Esophagus squamous epithelium (tissue), 4 donors: ENCODE data around the gene EVA1B.

Source experiments
- CTCF ChIP-seq, 6 experiments: fragments of 450-650 bp in 4 of 6; fragments of 200-600 bp in 2 of 6; sonication (generic) in 2 of 6; IDR thresholded peaks; one replicate each; pipeline ENCODE4 v1.5.1; 2016 to 2019; ENCODE audit warnings: antibody characterized with exemption in 6 of 6, mild to moderate bottlenecking in 4 of 6, moderate library complexity in 4 of 6
- POLR2A ChIP-seq, 4 donors: fragments of 450-650 bp; IDR thresholded peaks; one replicate each; pipeline ENCODE4 v1.6.1; 2017; ENCODE audit warnings: antibody characterized with exemption in 4 of 4, mild to moderate bottlenecking in 4 of 4, moderate library complexity in 3 of 4

GRCh38 chr1:36352125-36352909 is 28.9 kb upstream of the EVA1B start:
- TF ChIP-seq CTCF (IDR thresholded peaks at IDR 0.05): no peak
- no peak for TF ChIP-seq POLR2A (IDR thresholded peaks at IDR 0.05)
